ENCODE measurements around the gene HMCN1.
"Not testable (repeated sequence)": the region's sequence is repeated elsewhere in the genome, so short reads cannot be mapped to it uniquely, and the experiment has no call there.

HMCN1 gene

GRCh38 chr1:185862235-185862634 is 128.0 kb downstream of the HMCN1 start:
- DNase-seq (ENCODE audit: insufficient read length, low spot score) (no peak), FAIRE-seq (peak; percentile 50)
- TF ChIP-seq POLR2A (IDR thresholded peaks at IDR 0.05; ENCODE audit: low read depth, low read length), result no peak

GRCh38 chr1:185864331-185864730 is 130.1 kb downstream of the HMCN1 start:
- FAIRE-seq, result no peak
- no peak for TF ChIP-seq POLR2A (IDR thresholded peaks at IDR 0.05; ENCODE audit: low read depth, low read length)
- DNase-seq (ENCODE audit: insufficient read length, low spot score), result no peak

GRCh38 chr1:185864889-185865517 is 130.8 kb downstream of the HMCN1 start:
- peak; percentile 5 for DNase-seq (ENCODE audit: insufficient read length, low spot score)
- no peak for TF ChIP-seq POLR2A (IDR thresholded peaks at IDR 0.05; ENCODE audit: low read depth, low read length)
- FAIRE-seq, result peak; percentile 96

- TF ChIP-seq POLR2A (IDR thresholded peaks at IDR 0.05; ENCODE audit: low read depth, low read length), result no peak
- DNase-seq (ENCODE audit: insufficient read length, low spot score) (no peak), FAIRE-seq (no peak)
Observed at GRCh38 chr1:185869590-185869989, 135.4 kb downstream of the HMCN1 start.

- DNase-seq (ENCODE audit: insufficient read length, low spot score) (no peak), FAIRE-seq (no peak)
- no peak for TF ChIP-seq POLR2A (IDR thresholded peaks at IDR 0.05; ENCODE audit: low read depth, low read length)
Observed at GRCh38 chr1:185871627-185872150, 137.5 kb downstream of the HMCN1 start.

- no peak for FAIRE-seq
- TF ChIP-seq POLR2A (IDR thresholded peaks at IDR 0.05; ENCODE audit: low read depth, low read length), result no peak
Observed at GRCh38 chr1:185874246-185874645, 140.1 kb downstream of the HMCN1 start.

GRCh38 chr1:185880330-185880729 is 146.1 kb downstream of the HMCN1 start:
- DNase-seq (ENCODE audit: insufficient read length, low spot score), result no peak
- no peak for FAIRE-seq
- no peak for TF ChIP-seq POLR2A (IDR thresholded peaks at IDR 0.05; ENCODE audit: low read depth, low read length)

More at GRCh38 chr1:185874246-185874645, 140.1 kb downstream of the HMCN1 start:
- no peak for DNase-seq (ENCODE audit: insufficient read length, low spot score)

GRCh38 chr1:185880779-185881333 is 146.7 kb downstream of the HMCN1 start:
- no peak for FAIRE-seq
- no peak for TF ChIP-seq POLR2A (IDR thresholded peaks at IDR 0.05; ENCODE audit: low read depth, low read length)
- no peak for DNase-seq (ENCODE audit: insufficient read length, low spot score)

- FAIRE-seq (no peak), DNase-seq (ENCODE audit: insufficient read length, low spot score) (no peak)
- TF ChIP-seq POLR2A (IDR thresholded peaks at IDR 0.05; ENCODE audit: low read depth, low read length), result no peak
Observed at GRCh38 chr1:185886046-185886445, 151.9 kb downstream of the HMCN1 start.

GRCh38 chr1:185886671-185887070 is 152.5 kb downstream of the HMCN1 start:
- TF ChIP-seq POLR2A (IDR thresholded peaks at IDR 0.05; ENCODE audit: low read depth, low read length), result no peak
- no peak for FAIRE-seq
- DNase-seq (ENCODE audit: insufficient read length, low spot score), result no peak

- not testable (repeated sequence) for FAIRE-seq; DNase-seq (ENCODE audit: insufficient read length, low spot score)
Observed at GRCh38 chr1:185892831-185893403, 158.7 kb downstream of the HMCN1 start.

GRCh38 chr1:185894791-185895190 is 160.6 kb downstream of the HMCN1 start:
- no peak for FAIRE-seq
- TF ChIP-seq POLR2A (IDR thresholded peaks at IDR 0.05; ENCODE audit: low read depth, low read length), result no peak
- no peak for DNase-seq (ENCODE audit: insufficient read length, low spot score)

- no peak for DNase-seq (ENCODE audit: insufficient read length, low spot score)
- no peak for FAIRE-seq
Observed at GRCh38 chr1:185895208-185895900, 161.2 kb downstream of the HMCN1 start.

GRCh38 chr1:185896863-185897262 is 162.7 kb downstream of the HMCN1 start:
- FAIRE-seq (no peak), DNase-seq (ENCODE audit: insufficient read length, low spot score) (no peak)

More at GRCh38 chr1:185895208-185895900, 161.2 kb downstream of the HMCN1 start:
- no peak for TF ChIP-seq POLR2A (IDR thresholded peaks at IDR 0.05; ENCODE audit: low read depth, low read length)

More at GRCh38 chr1:185896863-185897262, 162.7 kb downstream of the HMCN1 start:
- no peak for TF ChIP-seq POLR2A (IDR thresholded peaks at IDR 0.05; ENCODE audit: low read depth, low read length)

All from H54 (cell line).